ENCODE measurements around the gene RAB40C.

DNA sequence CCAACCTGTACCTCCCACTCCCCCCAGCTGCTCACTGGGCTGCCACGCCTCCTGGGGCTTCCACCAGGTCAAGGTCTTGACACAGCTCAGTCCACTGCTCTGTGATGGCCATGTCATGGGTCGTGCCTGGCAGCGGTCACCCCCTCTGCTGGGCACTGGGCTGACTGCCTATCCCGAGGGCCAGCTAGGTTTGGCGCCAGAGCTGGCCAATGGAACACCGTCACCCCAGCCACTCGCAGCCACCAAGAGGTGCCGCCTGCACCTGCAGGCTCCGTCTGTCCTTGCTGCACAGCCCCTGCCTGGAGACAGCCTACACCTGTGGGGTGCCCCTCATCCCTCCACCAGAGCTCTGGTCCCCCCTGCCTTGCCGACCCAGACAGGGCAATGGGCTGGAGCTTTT is 4.5 kb upstream of the RAB40C start:
- TF ChIP-seq, protein P1, sequence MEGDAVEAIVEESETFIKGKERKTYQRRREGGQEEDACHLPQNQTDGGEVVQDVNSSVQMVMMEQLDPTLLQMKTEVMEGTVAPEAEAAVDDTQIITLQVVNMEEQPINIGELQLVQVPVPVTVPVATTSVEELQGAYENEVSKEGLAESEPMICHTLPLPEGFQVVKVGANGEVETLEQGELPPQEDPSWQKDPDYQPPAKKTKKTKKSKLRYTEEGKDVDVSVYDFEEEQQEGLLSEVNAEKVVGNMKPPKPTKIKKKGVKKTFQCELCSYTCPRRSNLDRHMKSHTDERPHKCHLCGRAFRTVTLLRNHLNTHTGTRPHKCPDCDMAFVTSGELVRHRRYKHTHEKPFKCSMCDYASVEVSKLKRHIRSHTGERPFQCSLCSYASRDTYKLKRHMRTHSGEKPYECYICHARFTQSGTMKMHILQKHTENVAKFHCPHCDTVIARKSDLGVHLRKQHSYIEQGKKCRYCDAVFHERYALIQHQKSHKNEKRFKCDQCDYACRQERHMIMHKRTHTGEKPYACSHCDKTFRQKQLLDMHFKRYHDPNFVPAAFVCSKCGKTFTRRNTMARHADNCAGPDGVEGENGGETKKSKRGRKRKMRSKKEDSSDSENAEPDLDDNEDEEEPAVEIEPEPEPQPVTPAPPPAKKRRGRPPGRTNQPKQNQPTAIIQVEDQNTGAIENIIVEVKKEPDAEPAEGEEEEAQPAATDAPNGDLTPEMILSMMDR (IDR thresholded peaks at IDR 0.05 in 2 of 3, conservative IDR thresholded peaks at IDR 0.05 in 1 of 3; ENCODE audit: control insufficient read depth in 2 of 3, extremely low read depth in 1 of 3, insufficient read depth in 1 of 3, low read depth in 3 of 3, low read length in 3 of 3), result no peak
- TF ChIP-seq POLR2A (IDR thresholded peaks at IDR 0.05; ENCODE audit: low read depth, low read length) (no peak), NFXL1 (IDR thresholded peaks at IDR 0.05; ENCODE audit: borderline replicate concordance) (no peak), CEBPB (IDR thresholded peaks at IDR 0.05; ENCODE audit: borderline replicate concordance in 1 of 2, low read depth in 2 of 2, low read length in 2 of 2) (no peak), BHLHE40 (IDR thresholded peaks at IDR 0.05; ENCODE audit: borderline replicate concordance in 1 of 2, low read depth in 2 of 2, low read length in 1 of 2) (no peak), ZZZ3 (IDR thresholded peaks at IDR 0.05; ENCODE audit: control insufficient read depth, insufficient read length, low read depth) (no peak), REST (IDR thresholded peaks at IDR 0.05; ENCODE audit: low read depth, low read length) (no peak), EZH2 (IDR thresholded peaks at IDR 0.05; ENCODE audit: borderline replicate concordance, control insufficient read depth, low read depth, low read length) (no peak), SRF (IDR thresholded peaks at IDR 0.05; ENCODE audit: low read depth in 2 of 2, low read length in 2 of 2) (no peak)
- TF ChIP-seq, protein P2, sequence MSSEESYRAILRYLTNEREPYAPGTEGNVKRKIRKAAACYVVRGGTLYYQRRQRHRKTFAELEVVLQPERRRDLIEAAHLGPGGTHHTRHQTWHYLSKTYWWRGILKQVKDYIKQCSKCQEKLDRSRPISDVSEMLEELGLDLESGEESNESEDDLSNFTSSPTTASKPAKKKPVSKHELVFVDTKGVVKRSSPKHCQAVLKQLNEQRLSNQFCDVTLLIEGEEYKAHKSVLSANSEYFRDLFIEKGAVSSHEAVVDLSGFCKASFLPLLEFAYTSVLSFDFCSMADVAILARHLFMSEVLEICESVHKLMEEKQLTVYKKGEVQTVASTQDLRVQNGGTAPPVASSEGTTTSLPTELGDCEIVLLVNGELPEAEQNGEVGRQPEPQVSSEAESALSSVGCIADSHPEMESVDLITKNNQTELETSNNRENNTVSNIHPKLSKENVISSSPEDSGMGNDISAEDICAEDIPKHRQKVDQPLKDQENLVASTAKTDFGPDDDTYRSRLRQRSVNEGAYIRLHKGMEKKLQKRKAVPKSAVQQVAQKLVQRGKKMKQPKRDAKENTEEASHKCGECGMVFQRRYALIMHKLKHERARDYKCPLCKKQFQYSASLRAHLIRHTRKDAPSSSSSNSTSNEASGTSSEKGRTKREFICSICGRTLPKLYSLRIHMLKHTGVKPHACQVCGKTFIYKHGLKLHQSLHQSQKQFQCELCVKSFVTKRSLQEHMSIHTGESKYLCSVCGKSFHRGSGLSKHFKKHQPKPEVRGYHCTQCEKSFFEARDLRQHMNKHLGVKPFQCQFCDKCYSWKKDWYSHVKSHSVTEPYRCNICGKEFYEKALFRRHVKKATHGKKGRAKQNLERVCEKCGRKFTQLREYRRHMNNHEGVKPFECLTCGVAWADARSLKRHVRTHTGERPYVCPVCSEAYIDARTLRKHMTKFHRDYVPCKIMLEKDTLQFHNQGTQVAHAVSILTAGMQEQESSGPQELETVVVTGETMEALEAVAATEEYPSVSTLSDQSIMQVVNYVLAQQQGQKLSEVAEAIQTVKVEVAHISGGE (CRISPR knock-in tag; IDR thresholded peaks at IDR 0.05), result no peak
- TF ChIP-seq, protein P3, sequence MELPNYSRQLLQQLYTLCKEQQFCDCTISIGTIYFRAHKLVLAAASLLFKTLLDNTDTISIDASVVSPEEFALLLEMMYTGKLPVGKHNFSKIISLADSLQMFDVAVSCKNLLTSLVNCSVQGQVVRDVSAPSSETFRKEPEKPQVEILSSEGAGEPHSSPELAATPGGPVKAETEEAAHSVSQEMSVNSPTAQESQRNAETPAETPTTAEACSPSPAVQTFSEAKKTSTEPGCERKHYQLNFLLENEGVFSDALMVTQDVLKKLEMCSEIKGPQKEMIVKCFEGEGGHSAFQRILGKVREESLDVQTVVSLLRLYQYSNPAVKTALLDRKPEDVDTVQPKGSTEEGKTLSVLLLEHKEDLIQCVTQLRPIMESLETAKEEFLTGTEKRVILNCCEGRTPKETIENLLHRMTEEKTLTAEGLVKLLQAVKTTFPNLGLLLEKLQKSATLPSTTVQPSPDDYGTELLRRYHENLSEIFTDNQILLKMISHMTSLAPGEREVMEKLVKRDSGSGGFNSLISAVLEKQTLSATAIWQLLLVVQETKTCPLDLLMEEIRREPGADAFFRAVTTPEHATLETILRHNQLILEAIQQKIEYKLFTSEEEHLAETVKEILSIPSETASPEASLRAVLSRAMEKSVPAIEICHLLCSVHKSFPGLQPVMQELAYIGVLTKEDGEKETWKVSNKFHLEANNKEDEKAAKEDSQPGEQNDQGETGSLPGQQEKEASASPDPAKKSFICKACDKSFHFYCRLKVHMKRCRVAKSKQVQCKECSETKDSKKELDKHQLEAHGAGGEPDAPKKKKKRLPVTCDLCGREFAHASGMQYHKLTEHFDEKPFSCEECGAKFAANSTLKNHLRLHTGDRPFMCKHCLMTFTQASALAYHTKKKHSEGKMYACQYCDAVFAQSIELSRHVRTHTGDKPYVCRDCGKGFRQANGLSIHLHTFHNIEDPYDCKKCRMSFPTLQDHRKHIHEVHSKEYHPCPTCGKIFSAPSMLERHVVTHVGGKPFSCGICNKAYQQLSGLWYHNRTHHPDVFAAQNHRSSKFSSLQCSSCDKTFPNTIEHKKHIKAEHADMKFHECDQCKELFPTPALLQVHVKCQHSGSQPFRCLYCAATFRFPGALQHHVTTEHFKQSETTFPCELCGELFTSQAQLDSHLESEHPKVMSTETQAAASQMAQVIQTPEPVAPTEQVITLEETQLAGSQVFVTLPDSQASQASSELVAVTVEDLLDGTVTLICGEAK (IDR thresholded peaks at IDR 0.05; ENCODE audit: borderline replicate concordance), result no peak
- TF ChIP-seq, protein P4, sequence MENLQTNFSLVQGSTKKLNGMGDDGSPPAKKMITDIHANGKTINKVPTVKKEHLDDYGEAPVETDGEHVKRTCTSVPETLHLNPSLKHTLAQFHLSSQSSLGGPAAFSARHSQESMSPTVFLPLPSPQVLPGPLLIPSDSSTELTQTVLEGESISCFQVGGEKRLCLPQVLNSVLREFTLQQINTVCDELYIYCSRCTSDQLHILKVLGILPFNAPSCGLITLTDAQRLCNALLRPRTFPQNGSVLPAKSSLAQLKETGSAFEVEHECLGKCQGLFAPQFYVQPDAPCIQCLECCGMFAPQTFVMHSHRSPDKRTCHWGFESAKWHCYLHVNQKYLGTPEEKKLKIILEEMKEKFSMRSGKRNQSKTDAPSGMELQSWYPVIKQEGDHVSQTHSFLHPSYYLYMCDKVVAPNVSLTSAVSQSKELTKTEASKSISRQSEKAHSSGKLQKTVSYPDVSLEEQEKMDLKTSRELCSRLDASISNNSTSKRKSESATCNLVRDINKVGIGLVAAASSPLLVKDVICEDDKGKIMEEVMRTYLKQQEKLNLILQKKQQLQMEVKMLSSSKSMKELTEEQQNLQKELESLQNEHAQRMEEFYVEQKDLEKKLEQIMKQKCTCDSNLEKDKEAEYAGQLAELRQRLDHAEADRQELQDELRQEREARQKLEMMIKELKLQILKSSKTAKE (IDR thresholded peaks at IDR 0.05; ENCODE audit: low read depth, poor library complexity, severe bottlenecking), result no peak
